K562 (cell line): ENCODE data around the gene PAN3. TPM values are rescaled to one million over a fixed set of nuclear protein-coding genes. Genes with fewer than 3 reads are reported as not detected.

ENCODE experiments used
- ATAC-seq: fragments of 200-7000 bp; cut with Tn5 transposase; 3 replicates; pipeline ENCODE4 v1.9.1; 2020; ENCODE audit warnings: moderate library complexity
- BruUV-seq: library from RNA; stranded (reverse); fragments of 400-500 nt; replicated peaks from 2 replicates; lab custom pipeline; 2021; lab: Mats Ljungman, UMichigan
- CTCF ChIA-PET: fragments of 300-600 bp; formaldehyde crosslinking; extraction: SDS; loops from one replicate; lab custom pipeline; 2021; ENCODE audit warnings: low intra/inter-chr PET ratio; lab: Yijun Ruan, JAX
- POLR2A ChIA-PET: fragments of 300-600, 350-650 bp; sonication (Branson Sonifier 250); formaldehyde crosslinking; extraction: SDS; loops from one replicate; lab custom pipeline; 2021; ENCODE audit warnings: antibody characterized with exemption, inconsistent platforms; lab: Yijun Ruan, JAX
- DNase-seq, 4 experiments: peaks; one replicate each; pipeline versions ENCODE4 v3.0.0 to v3.0.0-alpha.2; 2011 to 2018; ENCODE audit warnings: low spot score in 3 of 4, mixed read lengths in 3 of 4; ENCODE audit errors: extremely low read depth in 1 of 4
- FAIRE-seq: peaks from 2 replicates; lab custom pipeline; 2011; peaks lifted over from hg19 to GRCh38; lab: Jason Lieb, UNC
- H2AFZ ChIP-seq: 2 replicates; pipeline ENCODE4 v1.6.0; 2011; ENCODE audit warnings: low read depth, low read length, control low read depth, inconsistent platforms
- H3K27ac ChIP-seq: fragments of 200-600 bp; 3 replicates; pipeline ENCODE4 v1.8.0; 2011; ENCODE audit warnings: low read depth, mild to moderate bottlenecking, control low read depth, inconsistent platforms, low read length, moderate library complexity, mixed read lengths; ENCODE audit errors: extremely low read depth
- H3K27me3 ChIP-seq, 2 experiments: fragments of 300-600 bp in 1 of 2; 2 replicates in 1 of 2; 3 replicates in 1 of 2; pipeline versions ENCODE4 v1.6.0 to v1.8.0; 2011; ENCODE audit warnings: inconsistent platforms in 2 of 2, low read length in 2 of 2, mild to moderate bottlenecking in 1 of 2, mixed read lengths in 1 of 2, moderate library complexity in 1 of 2; ENCODE audit not compliant: control insufficient read depth in 2 of 2, insufficient read depth in 2 of 2
- H3K36me3 ChIP-seq: fragments of 300-600 bp; 3 replicates; pipeline ENCODE4 v1.8.0; 2011; ENCODE audit warnings: mild to moderate bottlenecking, low read length, inconsistent platforms; ENCODE audit not compliant: control insufficient read depth, insufficient read depth
- H3K4me1 ChIP-seq, 2 experiments: fragments of 200-600 bp in 1 of 2; replicated peaks in 1 of 2; 2 replicates in 1 of 2; 3 replicates in 1 of 2; pipeline versions ENCODE4 v1.5.1 to v1.8.0; 2011; ENCODE audit warnings: inconsistent platforms in 2 of 2, low read length in 2 of 2, mild to moderate bottlenecking in 1 of 2, mixed read lengths in 1 of 2, moderate library complexity in 1 of 2; ENCODE audit not compliant: control insufficient read depth in 2 of 2, insufficient read depth in 2 of 2
- H3K4me2 ChIP-seq: 2 replicates; pipeline ENCODE4 v1.6.1; 2011; ENCODE audit warnings: low read length, control low read depth, inconsistent platforms, mixed read lengths; ENCODE audit not compliant: insufficient read depth
- H3K4me3 ChIP-seq: fragments of 200-600 bp; sonication (generic), shearing (Covaris generic); 2 replicates; pipeline ENCODE4 v1.5.1; 2016; ENCODE audit warnings: control low read depth, inconsistent platforms
- H3K79me2 ChIP-seq: fragments of 200-600 bp; 3 replicates; pipeline ENCODE4 v1.8.0; 2011; ENCODE audit warnings: low read length, inconsistent platforms; ENCODE audit not compliant: control insufficient read depth, insufficient read depth
- H3K9ac ChIP-seq, 2 experiments: 2 replicates each; pipeline versions ENCODE4 v1.6.0 to v1.6.1; 2011; ENCODE audit warnings: low read depth in 2 of 2, low read length in 2 of 2, control low read depth in 1 of 2, inconsistent platforms in 1 of 2, mild to moderate bottlenecking in 1 of 2, mixed read lengths in 1 of 2; ENCODE audit not compliant: insufficient read depth in 1 of 2
- H3K9me1 ChIP-seq: one replicate; pipeline ENCODE4 v1.6.0; 2011; ENCODE audit warnings: inconsistent platforms, mild to moderate bottlenecking, low read length, moderate library complexity; ENCODE audit not compliant: control insufficient read depth, insufficient read depth
- H3K9me3 ChIP-seq: replicated peaks from 2 replicates; pipeline ENCODE4 v1.5.1; 2011; ENCODE audit warnings: low read depth, low read length, inconsistent platforms; ENCODE audit not compliant: control insufficient read depth, insufficient read depth
- H4K20me1 ChIP-seq: replicated peaks from 2 replicates; pipeline ENCODE4 v1.6.1; 2011; ENCODE audit warnings: low read length, inconsistent platforms, mixed read lengths; ENCODE audit not compliant: control insufficient read depth, insufficient read depth
- BCL6 ChIP-seq: fragments of 250-450 bp; sonication (Bioruptor Pico); IDR thresholded peaks from 2 replicates; pipeline ENCODE4 v1.4.0; 2020
- HMG20A ChIP-seq: fragments of 450-650 bp; formaldehyde crosslinking; conservative IDR thresholded peaks from 2 replicates; pipeline ENCODE4 v1.4.0; 2020; ENCODE audit warnings: mild to moderate bottlenecking, mixed read lengths
- NFIX ChIP-seq: fragments of 250-450 bp; sonication (Bioruptor Pico); IDR thresholded peaks from 2 replicates; pipeline ENCODE4 v1.4.0; 2020; ENCODE audit warnings: low read depth, mild to moderate bottlenecking, moderate library complexity
- NFYB ChIP-seq: IDR thresholded peaks from 2 replicates; pipeline ENCODE4 v1.6.1; 2011; ENCODE audit warnings: mild to moderate bottlenecking, moderate library complexity; ENCODE audit not compliant: insufficient read length; ENCODE audit errors: extremely low read depth
- ZNF146 ChIP-seq: IDR thresholded peaks from one replicate; pipeline ENCODE4 v1.6.1; 2018; ENCODE audit warnings: missing compliant biosample characterization; ENCODE audit not compliant: unreplicated experiment
- WGBS: fragments of 100-300 bp; shearing (Covaris generic); methylation state at CpG from one replicate; pipeline ENCODE4 v1.1.6; 2016; ENCODE audit warnings: low coverage, mixed read lengths; ENCODE audit not compliant: insufficient coverage; ENCODE audit errors: missing lambda C conversion rate; 5-methylcytosine and 5-hydroxymethylcytosine counted together
- in situ Hi-C: fragments of 300-500 bp; cut with MboI; formaldehyde crosslinking; loops from 4 replicates; pipeline ENCODE4 v1.15.0; 2018; ENCODE audit warnings: inconsistent platforms, mixed read lengths
- intact Hi-C: fragments of 100-400 bp; cut with micrococcal nuclease; formaldehyde crosslinking; loops from 2 replicates; pipeline ENCODE4 v1.14.2; 2022
- polyA plus RNA-seq, 8 experiments: library from polyadenylated mRNA; depleted of rRNA in 4 of 8; stranded (reverse) in 5 of 8; unstranded in 3 of 8; fragments of >200 nt; fragmentation: Nextera tagmentation in 2 of 8; fragmentation: Illumina TruSeq in 1 of 8; extraction: Ambion mirVana in 2 of 8; extraction: Trizol in 1 of 8; gene quantifications; 2 replicates each; pipeline versions ENCODE4 v1.2.1 to v1.2.3, GENCODE V29; 2011 to 2014; ENCODE audit warnings: inconsistent platforms in 1 of 8, missing spikeins in 1 of 8
- total RNA-seq, 7 experiments: library from RNA; depleted of rRNA in 6 of 7; stranded (reverse); fragments of >200 nt in 6 of 7; fragmentation: Illumina TruSeq in 2 of 7; extraction: Trizol in 2 of 7; gene quantifications; 2 replicates each; pipeline versions ENCODE4 v1.2.1 to v1.2.3, GENCODE V29; 2011 to 2021; ENCODE audit warnings: low replicate concordance in 1 of 7
- TF ChIP-seq, protein P1 (sequence below): sonication (generic); formaldehyde crosslinking; IDR thresholded peaks from 2 replicates; pipeline ENCODE4 v1.8.1; 2022; ENCODE audit warnings: missing genetic modification reagents
- TF ChIP-seq, protein P2 (sequence below), 3 experiments: IDR thresholded peaks in 2 of 3; conservative IDR thresholded peaks in 1 of 3; 2 replicates each; pipeline ENCODE4 v1.5.1; 2011 to 2012; ENCODE audit warnings: low read length in 3 of 3, mild to moderate bottlenecking in 3 of 3, control low read depth in 2 of 3, improper control_type of control experiment in 1 of 3, inconsistent platforms in 1 of 3, low read depth in 1 of 3, mixed read lengths in 1 of 3, moderate library complexity in 1 of 3; ENCODE audit not compliant: insufficient read depth in 2 of 3

The PAN3 gene
- total and polyA plus RNA-seq, 9 of the 15 experiments (the other 6 are each of a cell fraction or from before 2014, with no cell fraction given), result 7.2 to 19.9 (median 11.6) TPM

DNA sequence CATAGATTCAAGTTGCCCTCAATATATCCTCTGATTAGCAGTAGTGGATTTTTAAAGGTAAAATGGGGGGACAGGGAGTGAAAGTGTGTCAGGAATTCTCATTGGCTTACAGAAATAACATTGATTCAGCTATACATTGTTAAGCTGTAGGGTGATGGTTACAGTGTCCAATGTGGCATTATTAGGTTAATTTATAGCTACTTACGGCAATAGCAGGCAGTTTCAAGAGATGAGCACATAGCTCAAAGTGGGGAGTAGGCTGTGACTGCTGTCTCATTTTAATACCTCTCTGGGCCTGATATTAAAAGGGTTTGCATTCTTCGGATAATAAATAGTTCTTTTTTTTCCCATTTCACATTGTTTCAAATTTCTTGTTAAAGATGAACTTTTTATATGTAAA is 34.6 kb downstream of the PAN3 start:
- Histone ChIP-seq H3K9ac (no peak overlapping the region), H3K79me2 (peaks cover 21% of the 10 kb centered on the region), H3K4me1 (no peaks in the 10 kb centered on the region), H2AFZ (no peak overlapping the region), H4K20me1 (no peaks in the 10 kb centered on the region), H3K9me3 (no peaks in the 10 kb centered on the region), H3K27ac (no peak overlapping the region), H3K4me2 (no peak overlapping the region), H3K4me3 (no peak overlapping the region), H3K27me3 (no peaks in the 10 kb centered on the region), H3K9me1 (no peaks in the 10 kb centered on the region), H3K36me3 (peaks cover 24% of the 10 kb centered on the region; the same call in 2 of the 3 replicates)
- ATAC-seq, result no peak
- intact Hi-C loops, result no loop called here
- no peak for DNase-seq
- WGBS, result 45% methylated on average over 2 of the region's 2 CpGs
- POLR2A ChIA-PET, result no interaction called here
- no TSS peak for BruUV-seq
- no peak for TF ChIP-seq NFIX
- no peak for TF ChIP-seq BCL6 (CRISPR knock-in tag)
- no peak for TF ChIP-seq ZNF146 (CRISPR knock-in tag)
- TF ChIP-seq, protein P1, sequence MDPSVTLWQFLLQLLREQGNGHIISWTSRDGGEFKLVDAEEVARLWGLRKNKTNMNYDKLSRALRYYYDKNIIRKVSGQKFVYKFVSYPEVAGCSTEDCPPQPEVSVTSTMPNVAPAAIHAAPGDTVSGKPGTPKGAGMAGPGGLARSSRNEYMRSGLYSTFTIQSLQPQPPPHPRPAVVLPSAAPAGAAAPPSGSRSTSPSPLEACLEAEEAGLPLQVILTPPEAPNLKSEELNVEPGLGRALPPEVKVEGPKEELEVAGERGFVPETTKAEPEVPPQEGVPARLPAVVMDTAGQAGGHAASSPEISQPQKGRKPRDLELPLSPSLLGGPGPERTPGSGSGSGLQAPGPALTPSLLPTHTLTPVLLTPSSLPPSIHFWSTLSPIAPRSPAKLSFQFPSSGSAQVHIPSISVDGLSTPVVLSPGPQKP (CRISPR knock-in tag), result no peak
- TF ChIP-seq NFYB, result no peak
- FAIRE-seq, result no peak
- CTCF ChIA-PET, result interaction anchor here (0.6 kb wide), 1 partner anchor 737 kb away, joined by 3 read pairs; no protein-coding TSS in a partner anchor
- in situ Hi-C loops, result no loop called here

DNA sequence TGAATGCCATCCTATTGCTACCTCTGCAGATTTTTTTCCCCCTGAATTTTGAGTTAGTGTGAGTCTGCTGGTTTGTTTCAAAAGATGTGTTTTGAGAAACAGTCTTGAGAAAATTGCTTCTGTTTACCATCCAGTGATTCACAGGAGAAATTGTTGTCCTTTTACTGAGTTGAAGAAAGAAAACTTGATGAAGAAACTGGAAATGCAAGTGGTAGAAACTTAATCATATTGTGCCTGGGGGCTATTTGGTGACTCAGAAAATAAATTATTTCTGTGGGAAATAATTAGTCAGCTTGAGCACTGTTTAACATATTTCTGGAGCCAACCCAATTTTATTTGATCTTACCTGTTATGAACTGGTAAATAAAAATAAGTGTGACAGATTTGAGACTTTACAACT is 35.4 kb downstream of the PAN3 start:
- TF ChIP-seq, protein P2, sequence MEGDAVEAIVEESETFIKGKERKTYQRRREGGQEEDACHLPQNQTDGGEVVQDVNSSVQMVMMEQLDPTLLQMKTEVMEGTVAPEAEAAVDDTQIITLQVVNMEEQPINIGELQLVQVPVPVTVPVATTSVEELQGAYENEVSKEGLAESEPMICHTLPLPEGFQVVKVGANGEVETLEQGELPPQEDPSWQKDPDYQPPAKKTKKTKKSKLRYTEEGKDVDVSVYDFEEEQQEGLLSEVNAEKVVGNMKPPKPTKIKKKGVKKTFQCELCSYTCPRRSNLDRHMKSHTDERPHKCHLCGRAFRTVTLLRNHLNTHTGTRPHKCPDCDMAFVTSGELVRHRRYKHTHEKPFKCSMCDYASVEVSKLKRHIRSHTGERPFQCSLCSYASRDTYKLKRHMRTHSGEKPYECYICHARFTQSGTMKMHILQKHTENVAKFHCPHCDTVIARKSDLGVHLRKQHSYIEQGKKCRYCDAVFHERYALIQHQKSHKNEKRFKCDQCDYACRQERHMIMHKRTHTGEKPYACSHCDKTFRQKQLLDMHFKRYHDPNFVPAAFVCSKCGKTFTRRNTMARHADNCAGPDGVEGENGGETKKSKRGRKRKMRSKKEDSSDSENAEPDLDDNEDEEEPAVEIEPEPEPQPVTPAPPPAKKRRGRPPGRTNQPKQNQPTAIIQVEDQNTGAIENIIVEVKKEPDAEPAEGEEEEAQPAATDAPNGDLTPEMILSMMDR (IDR thresholded peaks at IDR 0.05 in 2 of 3, conservative IDR thresholded peaks at IDR 0.05 in 1 of 3; ENCODE audit: insufficient read depth in 2 of 3, low read depth in 1 of 3, low read length in 3 of 3), result no peak
- no peak for TF ChIP-seq HMG20A (CRISPR knock-in tag)
- ChIA-PET CTCF (no interaction called here), POLR2A (no interaction called here)
- Histone ChIP-seq H3K27ac (no peak overlapping the region), H3K36me3 (peaks cover 27% of the 10 kb centered on the region; the same call in 2 of the 3 replicates), H4K20me1 (no peaks in the 10 kb centered on the region), H3K4me1 (no peaks in the 10 kb centered on the region), H3K27me3 (no peaks in the 10 kb centered on the region), H3K9me1 (no peaks in the 10 kb centered on the region), H3K9me3 (no peaks in the 10 kb centered on the region), H2AFZ (no peak overlapping the region), H3K4me3 (no peak overlapping the region), H3K79me2 (peaks cover 17% of the 10 kb centered on the region; the same call in 2 of the 3 replicates), H3K9ac (no peak overlapping the region), H3K4me2 (no peak overlapping the region)
- ATAC-seq (no peak), FAIRE-seq (no peak), DNase-seq (no peak)
- in situ Hi-C loops (no loop called here), intact Hi-C loops (no loop called here)
- no TSS peak for BruUV-seq
